GM12891 (cell line): ENCODE data around the gene COL26A1.
"Not testable (repeated sequence)": the region's sequence is repeated elsewhere in the genome, so short reads cannot be mapped to it uniquely, and the experiment has no call there.

Experiments
- POLR2A ChIP-seq: IDR thresholded peaks from 2 replicates; pipeline ENCODE4 v1.6.1; 2011; ENCODE audit warnings: low read depth, low read length, control low read depth
- POLR2AphosphoS5 ChIP-seq: IDR thresholded peaks from 2 replicates; pipeline ENCODE4 v1.6.1; 2011; ENCODE audit warnings: low read depth, low read length, control low read depth
- SPI1 ChIP-seq: IDR thresholded peaks from 2 replicates; pipeline ENCODE4 v1.6.1; 2011; ENCODE audit warnings: low read depth, low read length, control low read depth
- TAF1 ChIP-seq: IDR thresholded peaks from 2 replicates; pipeline ENCODE4 v1.6.1; 2011; ENCODE audit warnings: low read depth, low read length, control low read depth

DNA sequence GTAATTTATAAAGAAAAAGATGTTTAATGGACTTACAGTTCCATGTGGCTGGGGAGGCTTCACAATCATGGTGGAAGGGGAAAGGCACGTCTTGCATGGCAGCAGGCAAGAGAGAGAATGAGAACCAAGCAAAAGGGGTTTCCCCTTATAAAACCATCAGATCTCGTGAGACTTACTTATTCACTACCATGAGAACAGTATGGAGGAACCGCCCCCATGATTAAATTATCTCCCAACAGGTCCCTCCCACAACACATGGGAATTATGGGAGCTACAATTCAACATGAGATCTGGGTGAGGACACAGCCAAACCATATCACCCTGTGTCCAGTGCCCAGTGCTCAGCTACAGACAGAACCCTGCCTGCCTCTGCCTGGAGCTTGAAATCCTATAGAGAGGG lies 197.3 kb downstream of the COL26A1 start:
- TF ChIP-seq POLR2AphosphoS5, SPI1, TAF1, POLR2A: not testable (repeated sequence)
